ENCODE measurements around the gene SERPINA1. TPM values are rescaled to one million over a fixed set of nuclear protein-coding genes. Genes with fewer than 3 reads are reported as not detected.

The SERPINA1 gene
- total RNA-seq, 1 experiment from 2014 or later: not detected

GRCh38 chr14:94408546-94409095 is 20.2 kb upstream of the SERPINA1 start:
- H3K4me3 ChIP-seq (ENCODE audit: low read depth, low read length, poor library complexity, severe bottlenecking): no peak overlapping the region
- H3K4me1 ChIP-seq (ENCODE audit: insufficient read depth, low read length, poor library complexity, severe bottlenecking): no peaks in the 10 kb centered on the region
- peaks cover 10% of the 10 kb centered on the region for H3K9me3 ChIP-seq (ENCODE audit: low read depth, low read length, poor library complexity, severe bottlenecking)
- H3K27ac ChIP-seq (ENCODE audit: low read depth, low read length, poor library complexity, severe bottlenecking): no peak overlapping the region
- ChIA-PET CTCF (no interaction called here), POLR2A (ENCODE audit: low non-redundant PET) (no interaction called here)
- no peak for DNase-seq (ENCODE audit: low spot score)
- no TSS peak for BruUV-seq (replicated peaks)
- H3K27me3 ChIP-seq (replicated peaks; ENCODE audit: insufficient read depth, low read depth, low read length, poor library complexity): peaks cover 3% of the 10 kb centered on the region
- H3K36me3 ChIP-seq (ENCODE audit: insufficient read depth, low read length, poor library complexity, severe bottlenecking): no peaks in the 10 kb centered on the region
- no peak for TF ChIP-seq EZH2 (IDR thresholded peaks at IDR 0.05; ENCODE audit: borderline replicate concordance, low read depth, low read length, poor library complexity, severe bottlenecking)
- TF ChIP-seq, protein P1, sequence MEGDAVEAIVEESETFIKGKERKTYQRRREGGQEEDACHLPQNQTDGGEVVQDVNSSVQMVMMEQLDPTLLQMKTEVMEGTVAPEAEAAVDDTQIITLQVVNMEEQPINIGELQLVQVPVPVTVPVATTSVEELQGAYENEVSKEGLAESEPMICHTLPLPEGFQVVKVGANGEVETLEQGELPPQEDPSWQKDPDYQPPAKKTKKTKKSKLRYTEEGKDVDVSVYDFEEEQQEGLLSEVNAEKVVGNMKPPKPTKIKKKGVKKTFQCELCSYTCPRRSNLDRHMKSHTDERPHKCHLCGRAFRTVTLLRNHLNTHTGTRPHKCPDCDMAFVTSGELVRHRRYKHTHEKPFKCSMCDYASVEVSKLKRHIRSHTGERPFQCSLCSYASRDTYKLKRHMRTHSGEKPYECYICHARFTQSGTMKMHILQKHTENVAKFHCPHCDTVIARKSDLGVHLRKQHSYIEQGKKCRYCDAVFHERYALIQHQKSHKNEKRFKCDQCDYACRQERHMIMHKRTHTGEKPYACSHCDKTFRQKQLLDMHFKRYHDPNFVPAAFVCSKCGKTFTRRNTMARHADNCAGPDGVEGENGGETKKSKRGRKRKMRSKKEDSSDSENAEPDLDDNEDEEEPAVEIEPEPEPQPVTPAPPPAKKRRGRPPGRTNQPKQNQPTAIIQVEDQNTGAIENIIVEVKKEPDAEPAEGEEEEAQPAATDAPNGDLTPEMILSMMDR (conservative IDR thresholded peaks at IDR 0.05; ENCODE audit: low read depth, low read length): no peak
- intact Hi-C loops (cut with micrococcal nuclease; ENCODE audit: unreplicated experiment): no loop called here

DNA sequence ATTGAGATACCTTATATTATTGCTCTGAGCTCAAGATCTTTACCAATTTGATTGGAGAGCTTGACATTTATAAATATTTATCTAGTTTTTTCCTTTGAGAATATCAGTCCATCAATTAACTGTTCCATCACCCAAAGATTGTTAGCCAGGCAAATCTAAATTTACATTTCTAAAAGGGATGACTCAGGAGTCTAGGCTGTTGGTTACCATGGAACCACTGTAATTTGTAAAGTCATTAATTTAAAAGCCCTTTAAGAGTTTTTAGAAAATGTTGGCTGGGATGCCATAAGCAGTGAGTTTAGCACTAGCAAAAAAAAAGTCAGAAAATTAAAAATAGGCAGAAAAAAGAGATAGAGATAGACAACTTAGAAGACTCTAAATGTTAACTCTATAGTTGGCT is 19.5 kb upstream of the SERPINA1 start:
- POLR2A ChIA-PET (ENCODE audit: low non-redundant PET): no interaction called here

DNA sequence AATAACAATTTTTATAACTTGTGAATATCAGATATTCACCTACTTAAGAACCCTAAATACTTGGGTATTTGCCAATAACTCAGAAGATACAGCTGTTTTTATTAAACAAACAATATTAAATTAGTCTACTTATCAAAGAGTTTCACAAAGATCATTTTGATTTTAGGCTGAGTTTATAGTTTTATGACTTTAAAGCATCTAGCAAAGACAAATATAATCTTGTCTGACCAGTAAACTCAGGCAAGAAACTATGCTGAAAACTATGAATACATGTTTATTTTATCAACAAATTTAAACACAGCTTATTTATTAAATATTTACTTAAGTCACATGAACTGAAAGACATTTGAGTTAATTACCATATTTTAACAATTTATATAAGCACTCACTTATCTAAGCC is 18.5 kb upstream of the SERPINA1 start:
- Histone ChIP-seq H3K4me3 (ENCODE audit: low read depth, low read length, poor library complexity, severe bottlenecking) (no peak overlapping the region), H3K36me3 (ENCODE audit: insufficient read depth, low read length, poor library complexity, severe bottlenecking) (no peaks in the 10 kb centered on the region), H3K27me3 (replicated peaks; ENCODE audit: insufficient read depth, low read depth, low read length, poor library complexity) (peaks cover 3% of the 10 kb centered on the region), H3K9me3 (ENCODE audit: low read depth, low read length, poor library complexity, severe bottlenecking) (peaks cover 10% of the 10 kb centered on the region), H3K4me1 (ENCODE audit: insufficient read depth, low read length, poor library complexity, severe bottlenecking) (no peaks in the 10 kb centered on the region), H3K27ac (ENCODE audit: low read depth, low read length, poor library complexity, severe bottlenecking) (no peak overlapping the region)
- BruUV-seq (replicated peaks): no TSS peak
- intact Hi-C loops (cut with micrococcal nuclease; ENCODE audit: unreplicated experiment): no loop called here
- no peak for DNase-seq (ENCODE audit: low spot score)
- CTCF ChIA-PET: no interaction called here
- POLR2A ChIA-PET (ENCODE audit: low non-redundant PET): no interaction called here
- TF ChIP-seq, protein P1 (conservative IDR thresholded peaks at IDR 0.05; ENCODE audit: low read depth, low read length): no peak
- TF ChIP-seq EZH2 (IDR thresholded peaks at IDR 0.05; ENCODE audit: borderline replicate concordance, low read depth, low read length, poor library complexity, severe bottlenecking): no peak

More for the DNA sequence above, 19.5 kb upstream of the SERPINA1 start:
- intact Hi-C loops (cut with micrococcal nuclease; ENCODE audit: unreplicated experiment): no loop called here
- no TSS peak for BruUV-seq (replicated peaks)
- CTCF ChIA-PET: no interaction called here
- DNase-seq (ENCODE audit: low spot score): no peak
- no peak for TF ChIP-seq EZH2 (IDR thresholded peaks at IDR 0.05; ENCODE audit: borderline replicate concordance, low read depth, low read length, poor library complexity, severe bottlenecking)
- TF ChIP-seq, protein P1 (conservative IDR thresholded peaks at IDR 0.05; ENCODE audit: low read depth, low read length): no peak
- H3K27me3 ChIP-seq (replicated peaks; ENCODE audit: insufficient read depth, low read depth, low read length, poor library complexity): peaks cover 3% of the 10 kb centered on the region
- H3K27ac ChIP-seq (ENCODE audit: low read depth, low read length, poor library complexity, severe bottlenecking): no peak overlapping the region
- no peaks in the 10 kb centered on the region for H3K36me3 ChIP-seq (ENCODE audit: insufficient read depth, low read length, poor library complexity, severe bottlenecking)
- no peaks in the 10 kb centered on the region for H3K4me1 ChIP-seq (ENCODE audit: insufficient read depth, low read length, poor library complexity, severe bottlenecking)
- H3K4me3 ChIP-seq (ENCODE audit: low read depth, low read length, poor library complexity, severe bottlenecking): no peak overlapping the region
- H3K9me3 ChIP-seq (ENCODE audit: low read depth, low read length, poor library complexity, severe bottlenecking): peaks cover 10% of the 10 kb centered on the region
